LNCAP (cell line): Measurements from ENCODE around the gene ACSL1.

Experiments used
- TF ChIP-seq, protein P1 (sequence below): fragments of 450-650 bp; IDR thresholded peaks from 2 replicates; pipeline ENCODE4 v1.5.1; 2017; ENCODE audit warnings: mild to moderate bottlenecking

The ACSL1 gene

DNA sequence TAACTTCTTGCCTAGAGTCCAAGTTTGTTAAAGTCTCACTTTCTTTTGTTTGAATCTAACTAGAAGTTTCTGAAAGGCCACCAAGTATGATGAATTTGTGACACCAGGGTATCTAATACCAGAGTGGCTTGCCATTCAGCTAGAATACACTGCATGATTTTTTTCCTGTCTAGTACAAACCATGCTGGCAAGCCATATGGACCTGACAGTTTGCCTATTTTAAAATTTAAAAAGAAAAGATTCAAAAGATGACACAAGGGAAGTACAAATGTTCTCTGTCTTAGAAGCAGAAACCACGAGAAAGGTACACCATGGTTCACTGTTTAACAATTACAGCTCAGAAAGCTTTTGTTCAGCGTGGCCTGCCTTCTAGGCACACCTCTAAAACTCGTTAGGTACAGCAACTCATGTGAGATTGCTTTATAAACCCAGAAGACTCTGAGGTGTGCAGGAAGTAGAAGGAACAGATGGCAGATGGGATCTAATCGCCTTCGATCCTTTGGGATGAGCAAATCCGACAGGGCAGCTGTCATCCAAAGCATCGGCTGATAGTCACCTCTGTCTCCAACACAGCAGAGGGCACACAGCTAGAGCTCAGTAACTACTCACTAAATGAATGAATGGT lies 56.5 kb downstream of the ACSL1 start:
- TF ChIP-seq, protein P1, sequence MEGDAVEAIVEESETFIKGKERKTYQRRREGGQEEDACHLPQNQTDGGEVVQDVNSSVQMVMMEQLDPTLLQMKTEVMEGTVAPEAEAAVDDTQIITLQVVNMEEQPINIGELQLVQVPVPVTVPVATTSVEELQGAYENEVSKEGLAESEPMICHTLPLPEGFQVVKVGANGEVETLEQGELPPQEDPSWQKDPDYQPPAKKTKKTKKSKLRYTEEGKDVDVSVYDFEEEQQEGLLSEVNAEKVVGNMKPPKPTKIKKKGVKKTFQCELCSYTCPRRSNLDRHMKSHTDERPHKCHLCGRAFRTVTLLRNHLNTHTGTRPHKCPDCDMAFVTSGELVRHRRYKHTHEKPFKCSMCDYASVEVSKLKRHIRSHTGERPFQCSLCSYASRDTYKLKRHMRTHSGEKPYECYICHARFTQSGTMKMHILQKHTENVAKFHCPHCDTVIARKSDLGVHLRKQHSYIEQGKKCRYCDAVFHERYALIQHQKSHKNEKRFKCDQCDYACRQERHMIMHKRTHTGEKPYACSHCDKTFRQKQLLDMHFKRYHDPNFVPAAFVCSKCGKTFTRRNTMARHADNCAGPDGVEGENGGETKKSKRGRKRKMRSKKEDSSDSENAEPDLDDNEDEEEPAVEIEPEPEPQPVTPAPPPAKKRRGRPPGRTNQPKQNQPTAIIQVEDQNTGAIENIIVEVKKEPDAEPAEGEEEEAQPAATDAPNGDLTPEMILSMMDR: no peak

DNA sequence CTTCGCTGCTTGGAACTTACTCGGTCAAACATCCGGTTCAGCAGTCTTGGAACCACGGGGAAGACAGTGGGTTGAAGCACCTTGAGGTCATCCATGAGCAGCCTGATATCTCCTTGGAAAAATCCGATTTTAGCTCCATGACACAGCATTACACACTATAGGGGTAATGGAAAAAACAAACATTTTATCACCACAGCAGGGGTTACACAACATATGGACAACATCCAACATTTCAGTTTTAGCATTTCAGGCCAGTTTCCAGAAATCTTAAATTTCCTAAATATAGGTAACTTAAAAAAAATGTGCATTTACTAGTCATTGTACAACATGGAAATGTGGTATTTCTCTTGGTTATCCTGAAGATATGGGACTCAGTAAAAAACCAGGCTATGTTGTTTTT lies 57.5 kb downstream of the ACSL1 start:
- TF ChIP-seq, protein P1: no peak

DNA sequence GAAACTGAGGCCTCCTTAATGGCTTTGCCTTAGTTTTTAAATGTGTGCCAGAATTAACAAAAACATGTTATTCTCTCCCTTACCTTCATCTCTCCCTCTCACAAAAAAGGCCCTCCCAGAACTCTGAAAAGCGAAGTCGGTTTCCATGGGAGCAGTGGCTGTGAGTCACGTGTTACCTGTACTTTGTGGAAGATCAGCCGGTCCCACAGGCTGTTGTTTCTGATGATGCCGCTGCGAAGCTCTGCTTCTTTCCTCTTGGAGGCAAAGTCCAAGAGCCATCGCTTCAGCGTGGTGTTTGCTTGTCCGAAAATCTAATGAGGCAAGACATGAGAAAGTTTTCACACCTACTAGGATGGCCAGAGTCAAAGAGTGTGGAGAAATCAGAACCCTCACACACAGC lies 59.3 kb downstream of the ACSL1 start:
- TF ChIP-seq, protein P1: no peak

DNA sequence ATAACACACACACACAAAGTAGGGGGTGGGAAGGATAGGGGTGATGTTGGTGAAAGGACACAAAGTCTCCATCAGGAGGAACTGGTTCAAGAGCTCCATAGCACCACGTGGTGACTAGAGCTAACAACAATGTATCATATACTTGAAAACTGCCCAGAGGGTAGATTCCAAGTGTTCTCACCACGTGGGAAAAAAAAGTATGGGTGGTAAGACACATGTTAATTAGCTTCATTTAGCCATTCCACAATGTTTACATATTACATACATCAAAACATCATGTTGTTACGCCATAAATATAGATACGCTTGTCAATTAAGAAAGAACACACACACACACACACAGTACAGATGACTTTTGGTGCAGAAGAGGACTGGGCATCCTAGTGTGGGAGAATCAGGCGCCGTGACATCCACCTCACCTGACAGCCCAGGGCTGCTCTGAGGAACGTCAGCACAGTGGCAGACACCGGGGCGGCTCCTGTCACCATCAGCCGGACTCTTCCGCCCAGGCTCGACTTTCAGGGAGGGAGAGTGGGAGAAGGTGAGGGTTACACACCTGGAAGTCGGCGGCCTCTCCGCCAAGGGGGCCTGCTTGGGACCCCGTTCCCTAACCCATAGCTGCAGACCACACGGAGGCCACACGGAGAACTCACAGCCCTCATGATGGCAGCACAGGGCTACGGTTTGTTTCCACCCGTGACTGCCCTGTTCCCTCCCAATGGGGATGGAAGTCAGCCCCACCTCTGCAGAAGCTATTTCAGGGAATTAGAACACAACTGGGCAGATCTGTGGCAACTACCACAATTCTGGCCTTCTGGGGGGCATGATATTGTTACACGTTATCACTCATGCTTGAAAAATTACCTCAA lies 60.1 kb downstream of the ACSL1 start:
- TF ChIP-seq, protein P1: no peak

DNA sequence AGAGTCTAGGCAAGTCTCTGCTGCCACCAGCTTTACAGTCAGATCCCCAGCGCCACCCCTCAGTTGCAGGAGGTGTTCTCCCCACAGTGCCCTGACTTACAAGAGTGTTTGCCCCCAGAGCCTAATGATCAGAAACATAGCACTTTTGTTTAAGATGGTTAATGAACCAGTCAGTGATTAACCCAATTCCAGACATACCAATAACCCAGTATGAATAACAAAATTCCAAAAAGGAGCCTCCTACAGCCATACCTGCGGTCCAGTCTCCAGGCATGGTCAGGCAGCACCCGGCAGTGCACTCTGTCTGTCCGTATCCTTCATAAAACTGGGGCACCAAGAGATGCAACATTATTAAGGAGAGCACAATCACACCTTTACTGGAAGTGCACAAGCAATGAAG lies 61.2 kb downstream of the ACSL1 start:
- TF ChIP-seq, protein P1: no peak

DNA sequence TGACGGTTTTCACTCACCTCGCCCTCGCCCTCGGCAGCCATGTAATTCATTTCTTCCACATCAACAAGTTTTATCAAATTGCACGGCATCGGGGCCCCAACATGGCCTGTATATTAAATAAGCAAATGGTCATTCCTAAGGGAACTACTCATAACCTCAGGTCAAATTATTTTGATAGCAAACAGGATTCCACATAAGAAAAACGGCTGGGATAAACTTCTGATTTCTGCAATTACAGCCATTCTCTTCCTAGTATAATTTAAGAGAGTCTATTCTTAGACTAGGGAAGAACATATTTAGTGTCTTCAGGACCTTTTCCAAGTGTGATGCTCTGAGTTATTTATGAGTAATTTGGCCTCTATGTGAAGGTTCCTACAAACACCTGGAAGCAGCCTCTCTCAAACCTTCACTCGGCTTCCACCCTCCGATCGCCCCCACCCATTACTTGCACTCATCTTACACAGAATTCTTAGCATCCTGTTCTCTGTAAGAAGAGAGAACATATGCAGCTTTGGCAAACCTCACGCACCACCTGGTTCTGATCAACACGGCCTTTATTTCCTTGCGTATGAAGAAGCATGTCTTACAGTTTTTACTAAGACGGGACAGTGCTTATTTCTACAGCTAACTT lies 62.5 kb downstream of the ACSL1 start:
- TF ChIP-seq, protein P1: no peak

DNA sequence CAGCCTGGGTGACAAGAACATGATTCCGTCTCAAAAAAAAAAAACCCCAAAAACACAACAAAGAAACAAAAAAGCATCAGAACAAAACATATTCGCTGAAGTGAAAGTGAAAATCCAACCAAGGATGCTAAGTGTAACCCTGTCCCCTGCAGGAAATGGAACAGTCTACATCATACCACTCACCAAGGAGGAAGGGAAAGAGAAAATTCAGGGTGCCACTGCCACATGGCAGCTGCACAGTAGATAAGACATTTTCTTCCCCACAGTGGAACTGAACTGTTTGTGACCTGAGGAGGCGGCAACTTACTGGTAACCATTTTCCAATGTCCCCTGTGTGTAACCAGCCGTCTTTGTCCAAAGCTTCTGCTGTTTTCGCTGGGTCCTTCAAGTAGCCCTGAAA lies 63.7 kb downstream of the ACSL1 start:
- TF ChIP-seq, protein P1: no peak
